Measurements from ENCODE around the gene GRSF1.
"Not testable (repeated sequence)": the region's sequence is repeated elsewhere in the genome, so short reads cannot be mapped to it uniquely, and the experiment has no call there.

The GRSF1 gene

DNA sequence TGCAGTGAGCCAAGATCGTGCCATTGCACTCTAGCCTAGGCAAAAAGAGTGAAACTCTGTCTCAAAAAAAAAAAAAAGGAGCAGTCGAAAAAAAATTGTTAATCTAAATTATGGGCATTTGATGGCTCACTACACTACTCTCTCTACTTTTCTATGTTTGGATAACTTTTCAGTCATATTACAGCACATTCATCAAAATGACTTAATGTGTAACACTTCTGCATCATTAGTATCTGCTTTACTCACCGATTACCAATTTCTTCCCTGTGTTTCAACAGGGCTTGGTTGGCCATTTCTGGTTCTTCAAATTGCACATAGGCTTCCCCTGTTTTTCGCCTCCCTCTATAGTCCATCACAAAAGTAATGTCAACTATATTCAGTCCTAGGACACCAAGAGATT lies 8.4 kb downstream of the GRSF1 start:
- DNase-seq, result no peak

GRCh38 chr4:70830054-70830453 lies 9.6 kb downstream of the GRSF1 start:
- DNase-seq, result no peak

DNA sequence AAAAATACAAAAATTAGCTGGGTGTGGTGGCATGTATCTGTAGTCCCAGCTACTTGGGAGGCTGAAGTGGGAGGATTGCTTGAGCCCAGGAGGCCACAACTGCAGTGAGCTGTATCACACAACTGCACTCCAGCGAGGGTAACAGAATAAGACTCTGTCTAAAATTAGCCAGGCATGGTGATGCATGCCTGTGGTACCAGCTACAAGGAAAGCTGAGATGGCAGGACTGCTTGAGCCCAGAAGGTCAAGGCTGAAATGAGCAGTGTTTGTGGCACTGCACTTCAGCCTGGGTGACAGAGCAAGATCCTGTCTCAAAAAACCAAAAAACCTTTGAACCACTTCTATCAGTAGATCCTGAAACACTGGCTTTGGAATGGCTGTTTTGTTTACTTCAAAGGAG lies 10.2 kb downstream of the GRSF1 start:
- no peak for DNase-seq

- DNase-seq, result no peak
Measured at GRCh38 chr4:70829015-70829414, 10.7 kb downstream of the GRSF1 start.

DNA sequence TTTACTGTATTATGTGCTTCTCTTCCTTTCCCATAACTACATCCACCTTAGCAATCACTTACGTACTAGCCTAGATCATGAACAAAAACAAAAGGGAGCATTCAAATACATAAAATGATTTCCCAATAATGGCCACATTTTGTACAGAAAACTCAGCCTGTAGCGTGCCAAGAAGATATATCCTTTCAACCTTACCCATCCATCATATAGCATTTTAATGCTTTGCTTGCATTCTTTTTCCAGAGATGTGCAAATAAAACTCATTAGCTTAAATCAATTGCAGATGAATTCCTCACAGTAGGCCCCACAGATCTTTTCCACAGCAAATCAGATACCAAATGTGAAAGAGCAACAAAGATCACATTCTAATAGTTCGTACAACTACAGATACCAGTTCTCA lies 20.8 kb downstream of the GRSF1 start:
- no peak for DNase-seq

GRCh38 chr4:70818173-70818855 lies 21.4 kb downstream of the GRSF1 start:
- no peak for DNase-seq

- DNase-seq, result no peak
Measured at GRCh38 chr4:70816894-70817293, 22.8 kb downstream of the GRSF1 start.

DNA sequence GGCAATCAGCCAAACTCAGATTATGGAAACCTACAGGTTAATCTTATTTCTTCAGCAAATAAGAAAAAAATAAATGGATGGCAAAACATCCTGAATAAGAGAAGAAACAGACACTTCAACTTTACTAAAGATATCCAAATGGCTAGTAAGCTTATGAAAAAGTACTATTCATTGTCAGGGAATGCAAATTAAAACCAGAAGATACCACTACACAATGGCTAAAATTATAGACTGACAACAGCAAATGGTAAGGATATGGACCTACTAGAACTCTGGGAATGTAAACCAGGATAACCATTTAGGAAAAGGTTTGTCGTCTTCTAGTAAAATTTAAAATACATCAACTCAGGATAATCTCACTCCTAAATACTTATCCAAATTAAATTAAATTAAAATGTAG lies 24.3 kb downstream of the GRSF1 start:
- no peak for DNase-seq

DNA sequence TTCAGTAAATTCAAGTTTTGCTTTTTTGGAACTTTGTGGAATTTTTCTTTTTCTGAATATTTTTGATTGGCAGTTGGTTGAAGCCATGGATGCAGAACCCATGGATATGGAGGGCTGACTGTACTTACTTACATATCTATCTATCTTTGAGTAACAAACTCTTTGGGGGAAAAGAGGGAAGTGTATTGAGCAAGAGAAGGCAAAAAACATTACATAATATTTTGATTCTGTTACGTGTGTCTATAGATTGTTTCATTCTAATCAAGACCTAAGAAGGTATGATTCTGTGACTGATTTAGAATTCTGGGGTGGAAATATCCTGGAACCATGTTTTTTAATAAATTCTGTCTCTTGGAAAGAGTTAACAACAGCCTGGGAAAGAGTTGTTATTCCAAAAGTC lies 31.5 kb downstream of the GRSF1 start:
- no peak for DNase-seq

- DNase-seq, result no peak
Measured at GRCh38 chr4:70802928-70803580, 36.6 kb downstream of the GRSF1 start.

DNA sequence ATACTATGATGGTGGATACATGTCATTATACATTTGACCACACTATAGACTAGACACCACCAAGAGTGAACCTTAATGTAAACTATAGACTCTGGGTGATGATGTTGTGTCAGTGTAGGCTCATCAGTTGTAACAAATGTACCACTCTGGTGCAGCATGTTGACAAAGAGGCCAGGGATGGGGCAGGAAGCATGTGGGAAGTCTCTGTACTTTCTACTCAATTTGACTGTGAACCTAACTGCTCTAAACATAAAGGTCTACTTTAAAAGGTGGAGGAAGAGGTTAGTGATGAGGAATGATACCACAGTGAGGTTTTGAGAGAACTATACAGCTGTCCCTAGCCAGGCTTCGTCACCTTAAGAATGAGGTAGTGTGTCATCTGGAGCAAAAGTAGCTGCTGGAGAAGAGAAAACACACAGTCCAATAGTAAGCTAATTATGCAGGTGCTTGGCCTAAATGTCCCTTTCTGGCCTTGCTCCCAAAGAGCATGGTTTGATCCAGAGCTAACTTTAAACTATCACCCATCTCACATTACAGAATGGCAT lies 38.4 kb downstream of the GRSF1 start:
- no peak for DNase-seq

DNA sequence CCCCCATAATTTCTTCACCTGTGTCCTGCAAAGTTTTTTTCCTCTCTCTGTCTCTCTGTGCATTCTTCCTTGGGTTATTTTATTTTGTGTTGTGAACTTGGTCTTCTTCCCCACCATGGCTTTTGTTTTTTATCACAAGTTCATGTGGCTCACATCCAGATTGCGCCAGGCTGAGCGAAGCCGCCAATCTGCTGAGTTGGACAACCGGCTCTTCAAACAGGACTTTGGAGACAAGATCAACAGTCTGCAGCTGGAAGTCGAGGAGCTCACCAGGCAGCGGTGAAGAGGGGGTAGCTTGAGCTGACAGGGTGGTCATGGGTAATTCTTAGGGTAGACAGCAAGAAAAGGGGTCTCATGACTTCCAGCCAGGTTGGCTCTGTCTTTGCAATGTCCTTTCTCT lies 46.1 kb downstream of the GRSF1 start:
- no peak for DNase-seq

DNA sequence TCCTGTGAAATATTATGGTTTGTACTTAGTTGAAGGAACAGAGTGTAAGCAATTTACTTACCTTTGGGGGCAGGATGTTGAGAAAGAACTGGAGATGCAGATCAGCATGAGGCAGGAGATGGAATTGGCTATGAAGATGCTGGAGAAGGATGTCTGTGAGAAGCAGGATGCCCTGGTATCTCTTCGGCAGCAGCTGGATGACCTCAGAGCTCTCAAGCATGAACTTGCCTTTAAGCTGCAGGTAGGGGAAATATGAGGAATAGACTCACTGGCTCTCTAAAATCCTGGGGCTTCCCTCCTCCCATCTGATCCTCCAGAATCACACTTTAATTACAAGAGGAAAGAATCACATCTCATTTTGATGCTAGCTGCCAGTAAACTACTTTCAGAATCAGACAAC lies 51.0 kb downstream of the GRSF1 start:
- DNase-seq, result no peak

- DNase-seq, result no peak
Measured at GRCh38 chr4:70787496-70787895, 52.2 kb downstream of the GRSF1 start.

DNA sequence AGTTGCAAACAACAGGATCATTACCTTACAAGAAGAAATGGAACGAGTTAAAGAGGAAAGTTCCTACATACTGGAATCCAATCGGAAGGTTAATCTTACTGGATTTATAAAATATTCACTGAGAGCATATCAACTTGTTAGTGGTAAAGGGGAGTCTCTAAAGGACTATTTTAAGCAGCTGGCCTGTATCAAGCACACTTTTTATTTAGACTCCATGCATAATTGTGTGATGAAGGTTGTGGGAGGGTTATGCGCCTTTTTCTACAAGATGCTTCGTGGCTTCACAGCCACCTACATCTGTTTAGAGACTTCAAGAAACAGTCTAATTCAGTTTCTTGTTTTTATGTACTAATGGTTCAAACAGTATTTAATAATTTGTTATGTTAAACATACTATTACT lies 56.6 kb downstream of the GRSF1 start:
- DNase-seq, result no peak

GRCh38 chr4:70778888-70779422 lies 60.7 kb downstream of the GRSF1 start:
- no peak for DNase-seq

- no peak for DNase-seq
Measured at GRCh38 chr4:70772929-70773555, 66.6 kb downstream of the GRSF1 start.

DNA sequence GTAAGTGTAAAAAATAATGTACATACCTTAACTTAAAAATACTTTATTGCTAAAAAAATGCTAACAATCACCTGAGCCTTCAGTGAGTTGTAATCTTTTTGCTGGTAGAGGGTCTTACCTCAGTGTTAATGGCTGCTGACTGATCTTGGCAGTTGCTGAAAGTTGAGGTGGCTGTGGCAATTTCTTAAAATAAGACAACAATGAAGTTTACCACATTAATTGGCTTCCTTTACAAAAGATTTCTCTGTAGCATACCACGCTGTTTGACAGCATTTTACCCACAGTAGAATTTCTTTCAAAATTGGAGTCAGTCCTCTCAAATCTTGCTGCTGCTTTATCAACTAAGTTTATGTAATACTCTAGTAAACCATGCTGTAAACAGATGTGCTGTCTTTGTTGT lies 70.3 kb downstream of the GRSF1 start:
- DNase-seq, result not testable (repeated sequence)

GRCh38 chr4:70768301-70768948 lies 71.3 kb downstream of the GRSF1 start:
- DNase-seq, result no peak
